Left renal pelvis (tissue), 4 donors: Measurements from ENCODE around the gene ACHE. TPM values are rescaled to one million over a fixed set of nuclear protein-coding genes. Genes with fewer than 3 reads are reported as not detected.

Source experiments
- polyA plus RNA-seq, 4 donors: library from polyadenylated mRNA; unstranded; fragments of 120-200 nt; gene quantifications; one replicate each; pipeline ENCODE4 v1.2.1, GENCODE V29; 2013; ENCODE audit not compliant: insufficient read length in 4 of 4

The ACHE gene
- polyA plus RNA-seq, 4 donors = 3.5 to 6.0 (median 4.8) TPM

Other genes with a start within 250 kb of the ACHE start
- gene ACTL6B, start 239.4 kb downstream of the ACHE start, polyA plus RNA-seq = under 1 TPM in 2 of 4 donors, not detected in 2; 0.19 to 0.22 TPM
- 100 to 1,000 TPM; 176 to 210 (median 199) TPM for gene GNB2, start 222.1 kb downstream of the ACHE start, polyA plus RNA-seq
- 10 to 100 TPM; 30.0 to 63.8 (median 40.4) TPM for gene GIGYF1, start 201.6 kb downstream of the ACHE start, polyA plus RNA-seq
- gene POP7, start 189.8 kb downstream of the ACHE start, polyA plus RNA-seq = 10 to 100 TPM; 20.6 to 31.4 (median 23.9) TPM
- under 1 TPM in 2 of 4 donors, not detected in 2; 0.17 to 0.18 TPM for gene EPO, start 175.4 kb downstream of the ACHE start, polyA plus RNA-seq
- gene ZAN, start 162.3 kb downstream of the ACHE start, polyA plus RNA-seq = under 1 TPM in 1 of 4 donors, not detected in 3; 0.03 TPM
- 10 to 100 TPM; 73.1 to 87.8 (median 78.5) TPM for gene EPHB4, start 68.4 kb downstream of the ACHE start, polyA plus RNA-seq
- gene SLC12A9, start 43.2 kb downstream of the ACHE start, polyA plus RNA-seq = 10 to 100 TPM; 15.3 to 41.3 (median 20.7) TPM
- gene TRIP6, start 28.5 kb downstream of the ACHE start, polyA plus RNA-seq = 100 to 1,000 TPM in 1 of 4 donors, 10 to 100 TPM in 3; 51.1 to 104 (median 73.0) TPM
- 100 to 1,000 TPM; 132 to 208 (median 160) TPM for gene SRRT, start 20.8 kb downstream of the ACHE start, polyA plus RNA-seq
- gene UFSP1, start 6.2 kb downstream of the ACHE start, polyA plus RNA-seq = 1 to 10 TPM; 1.2 to 2.7 (median 2.0) TPM
- gene MUC3A, start 53.6 kb upstream of the ACHE start, polyA plus RNA-seq = under 1 TPM; 0.04 to 0.57 (median 0.33) TPM
- gene MUC12, start 73.7 kb upstream of the ACHE start, polyA plus RNA-seq = under 1 TPM in 2 of 4 donors, not detected in 2; 0.11 to 0.46 TPM
- not detected for gene MUC17, start 124.2 kb upstream of the ACHE start, polyA plus RNA-seq
- gene TRIM56, start 189.6 kb upstream of the ACHE start, polyA plus RNA-seq = 10 to 100 TPM; 13.4 to 20.6 (median 16.8) TPM
- 1 to 10 TPM in 3 of 4 donors, under 1 TPM in 1; 0.92 to 5.3 (median 1.2) TPM for gene SERPINE1, start 231.2 kb upstream of the ACHE start, polyA plus RNA-seq